A673 (cell line): ENCODE measurements around the gene BMF. TPM values are rescaled to one million over a fixed set of nuclear protein-coding genes. Genes with fewer than 3 reads are reported as not detected.

Experiments
- BruUV-seq: library from RNA; stranded (reverse); fragments of 400-500 nt; replicated peaks from 2 replicates; lab custom pipeline; 2021; lab: Mats Ljungman, UMichigan
- CTCF ChIA-PET: fragments of 300-600 bp; sonication (Branson Sonifier 250); formaldehyde crosslinking; loops from one replicate; lab custom pipeline; 2022; ENCODE audit warnings: antibody characterized with exemption; lab: Charles Lee
- POLR2A ChIA-PET: fragments of 300-600 bp; sonication (Branson Sonifier 250); formaldehyde crosslinking; loops from one replicate; lab custom pipeline; 2022; ENCODE audit warnings: antibody characterized with exemption; ENCODE audit not compliant: low non-redundant PET; lab: Charles Lee
- DNase-seq: peaks from one replicate; pipeline ENCODE4 v3.0.0-alpha.2; 2015; ENCODE audit warnings: low spot score
- H3K27ac ChIP-seq: fragments of 200-600 bp; sonication (generic); 2 replicates; pipeline ENCODE4 v1.5.1; 2016; ENCODE audit warnings: mixed run types, low read depth, mild to moderate bottlenecking, mixed read lengths, antibody characterized with exemption, low read length; ENCODE audit not compliant: poor library complexity, severe bottlenecking
- H3K27me3 ChIP-seq: fragments of 200-600 bp; sonication (generic); replicated peaks from 2 replicates; pipeline ENCODE4 v1.6.1; 2017; ENCODE audit warnings: mixed run types, low read depth, mild to moderate bottlenecking, mixed read lengths, antibody characterized with exemption, low read length; ENCODE audit not compliant: insufficient read depth, poor library complexity
- H3K36me3 ChIP-seq: fragments of 200-600 bp; sonication (generic); 2 replicates; pipeline ENCODE4 v1.6.1; 2016; ENCODE audit warnings: mixed run types, mild to moderate bottlenecking, mixed read lengths, antibody characterized with exemption, low read length; ENCODE audit not compliant: insufficient read depth, poor library complexity, severe bottlenecking
- H3K4me1 ChIP-seq: fragments of 200-600 bp; sonication (generic); 2 replicates; pipeline ENCODE4 v1.6.1; 2017; ENCODE audit warnings: mixed run types, mild to moderate bottlenecking, mixed read lengths, antibody characterized with exemption, low read length; ENCODE audit not compliant: insufficient read depth, poor library complexity, severe bottlenecking
- H3K4me3 ChIP-seq: fragments of 200-600 bp; sonication (generic); 2 replicates; pipeline ENCODE4 v1.5.1; 2016; ENCODE audit warnings: low read depth, mixed run types, mild to moderate bottlenecking, mixed read lengths, low read length; ENCODE audit not compliant: poor library complexity, severe bottlenecking
- H3K9me3 ChIP-seq: fragments of 200-600 bp; sonication (generic); 2 replicates; pipeline ENCODE4 v1.6.1; 2016; ENCODE audit warnings: mixed run types, low read depth, mild to moderate bottlenecking, mixed read lengths, antibody characterized with exemption, low read length; ENCODE audit not compliant: poor library complexity, severe bottlenecking
- EZH2 ChIP-seq: fragments of 200-600 bp; sonication (generic); IDR thresholded peaks from 2 replicates; pipeline ENCODE4 v1.6.1; 2017; ENCODE audit warnings: borderline replicate concordance, low read depth, mild to moderate bottlenecking, mixed read lengths, antibody characterized with exemption, low read length; ENCODE audit not compliant: poor library complexity, severe bottlenecking
- intact Hi-C: fragments of 100-400 bp; cut with micrococcal nuclease; formaldehyde crosslinking; loops from one replicate; pipeline ENCODE4 v1.10.0; 2022; ENCODE audit not compliant: unreplicated experiment
- total RNA-seq: library from RNA; stranded (reverse); gene quantifications from 2 replicates; pipeline ENCODE4 v1.2.3, GENCODE V29; 2021
- TF ChIP-seq, protein P1 (sequence below): fragments of 300-800, 200-600 bp; sonication (generic); conservative IDR thresholded peaks from 2 replicates; pipeline ENCODE4 v1.5.1; 2017; ENCODE audit warnings: low read depth, mild to moderate bottlenecking, antibody characterized with exemption, low read length, moderate library complexity, mixed read lengths

BMF gene
- total RNA-seq, 1 experiment from 2014 or later, result 18.5 TPM

DNA sequence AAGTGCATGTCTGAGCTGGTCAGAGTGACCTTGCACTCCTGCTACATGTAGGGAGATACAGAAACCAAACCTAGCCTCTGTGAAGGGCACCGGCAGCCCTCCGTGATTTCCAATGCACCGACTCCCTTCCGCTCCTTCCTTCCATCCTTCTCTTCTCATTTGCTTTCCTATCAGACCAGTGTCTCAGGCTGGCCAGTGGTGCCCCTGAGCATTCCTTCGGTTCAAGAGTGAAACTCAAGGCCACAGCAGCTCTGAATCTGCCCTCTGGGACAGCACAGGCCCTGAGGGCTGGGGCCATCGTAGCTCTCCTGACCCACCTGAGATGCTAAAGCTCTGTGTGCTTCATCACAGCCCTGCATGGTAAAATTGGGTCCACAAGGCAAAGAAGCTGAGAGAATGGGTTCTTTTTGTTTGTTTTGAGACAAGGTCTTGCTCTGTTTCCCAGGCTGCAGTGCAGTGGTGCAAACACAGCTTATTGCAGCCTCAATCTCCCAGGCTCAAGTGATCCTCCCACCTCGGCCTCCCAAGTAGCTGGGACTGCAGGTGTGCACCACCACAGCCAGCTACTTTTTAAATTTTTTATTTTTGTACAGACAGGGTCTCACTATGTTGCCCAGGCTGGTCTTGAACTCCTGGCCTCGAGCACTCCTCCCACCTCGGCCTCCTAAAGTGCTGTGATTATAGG lies 2.3 kb upstream of the BMF start:
- Histone ChIP-seq H3K4me1 (peaks cover 19% of the 10 kb centered on the region), H3K9me3 (no peaks in the 10 kb centered on the region), H3K36me3 (no peaks in the 10 kb centered on the region), H3K4me3 (no peak overlapping the region), H3K27ac (no peak overlapping the region), H3K27me3 (no peaks in the 10 kb centered on the region)
- CTCF ChIA-PET, result no interaction called here
- intact Hi-C loops, result no loop called here
- TF ChIP-seq, protein P1, sequence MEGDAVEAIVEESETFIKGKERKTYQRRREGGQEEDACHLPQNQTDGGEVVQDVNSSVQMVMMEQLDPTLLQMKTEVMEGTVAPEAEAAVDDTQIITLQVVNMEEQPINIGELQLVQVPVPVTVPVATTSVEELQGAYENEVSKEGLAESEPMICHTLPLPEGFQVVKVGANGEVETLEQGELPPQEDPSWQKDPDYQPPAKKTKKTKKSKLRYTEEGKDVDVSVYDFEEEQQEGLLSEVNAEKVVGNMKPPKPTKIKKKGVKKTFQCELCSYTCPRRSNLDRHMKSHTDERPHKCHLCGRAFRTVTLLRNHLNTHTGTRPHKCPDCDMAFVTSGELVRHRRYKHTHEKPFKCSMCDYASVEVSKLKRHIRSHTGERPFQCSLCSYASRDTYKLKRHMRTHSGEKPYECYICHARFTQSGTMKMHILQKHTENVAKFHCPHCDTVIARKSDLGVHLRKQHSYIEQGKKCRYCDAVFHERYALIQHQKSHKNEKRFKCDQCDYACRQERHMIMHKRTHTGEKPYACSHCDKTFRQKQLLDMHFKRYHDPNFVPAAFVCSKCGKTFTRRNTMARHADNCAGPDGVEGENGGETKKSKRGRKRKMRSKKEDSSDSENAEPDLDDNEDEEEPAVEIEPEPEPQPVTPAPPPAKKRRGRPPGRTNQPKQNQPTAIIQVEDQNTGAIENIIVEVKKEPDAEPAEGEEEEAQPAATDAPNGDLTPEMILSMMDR, result no peak
- TF ChIP-seq EZH2, result no peak
- DNase-seq, result no peak
- no TSS peak for BruUV-seq
- POLR2A ChIA-PET, result no interaction called here

DNA sequence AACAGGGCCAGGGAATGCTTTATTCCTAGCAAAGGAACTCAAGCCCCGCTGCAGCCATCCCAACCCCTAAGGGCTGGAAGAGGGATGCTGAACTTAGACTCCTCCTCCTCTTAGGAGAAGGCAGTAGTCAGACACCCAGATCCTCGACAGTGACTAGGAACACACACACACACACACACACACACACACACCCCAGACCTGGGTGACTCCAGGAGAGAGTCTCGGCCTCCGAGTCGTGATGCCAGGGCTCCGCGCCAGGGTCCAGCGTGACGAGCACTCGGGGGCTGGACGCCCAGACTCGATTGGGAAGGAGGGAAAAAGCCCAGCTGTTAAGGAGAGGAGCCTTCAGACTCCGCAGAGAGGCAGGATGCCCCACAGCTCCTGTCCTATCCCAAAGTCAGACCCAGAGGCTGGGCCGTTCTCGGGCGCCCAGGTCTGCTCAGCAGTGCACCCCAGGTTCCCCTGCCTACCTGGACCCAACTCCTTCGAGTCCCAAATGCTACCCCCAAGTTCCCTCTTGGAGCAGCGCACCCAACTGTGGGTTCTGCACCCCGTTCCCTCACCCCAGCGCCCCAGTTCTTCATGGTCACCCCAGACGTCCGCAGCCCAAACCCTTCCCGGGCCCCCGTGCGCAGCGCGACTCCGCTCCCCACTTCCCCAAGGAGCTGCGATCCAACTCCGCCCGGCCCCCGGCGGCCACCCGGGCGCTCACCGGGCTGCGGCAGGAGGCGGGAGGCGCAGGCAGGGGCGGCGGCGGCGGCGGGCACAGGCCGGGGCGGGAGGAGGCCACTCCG lies 421 bp downstream of the BMF start:
- CTCF ChIA-PET, result interaction anchor here (0.7 to 1.5 kb wide), 3 partner anchors 10 to 134 kb away, joined by 3 to 5 read pairs (median 3); no protein-coding TSS in a partner anchor
- POLR2A ChIA-PET, result interaction anchor here (0.6 to 0.8 kb wide), 2 partner anchors 12 to 30 kb away, joined by 6 to 15 read pairs; no protein-coding TSS in a partner anchor

More for the DNA sequence above, 421 bp downstream of the BMF start:
- no peak for TF ChIP-seq EZH2
- TF ChIP-seq, protein P1, result no peak
- peak overlapping the region; percentile 75 for H3K27ac ChIP-seq
- no peaks in the 10 kb centered on the region for H3K9me3 ChIP-seq
- H3K27me3 ChIP-seq, result no peaks in the 10 kb centered on the region
- intact Hi-C loops, result loop anchor here (5.0 kb wide), 1 partner anchor 54 kb away; the partner anchor contains the start of gene BUB1B
- H3K4me1 ChIP-seq, result peaks cover 46% of the 10 kb centered on the region
- no peaks in the 10 kb centered on the region for H3K36me3 ChIP-seq
- no TSS peak for BruUV-seq
- peak; percentile 42 for DNase-seq
- H3K4me3 ChIP-seq, result peak overlapping the region; percentile 85
